Erythroblast (primary cell): Measurements from ENCODE around the gene TXNDC16.

Experiments
- GATA1 ChIP-seq: IDR thresholded peaks from 2 replicates; pipeline ENCODE4 v1.6.1; 2011; ENCODE audit warnings: low read depth, mild to moderate bottlenecking, control low read depth, low read length, moderate library complexity
- POLR2A ChIP-seq: IDR thresholded peaks from 2 replicates; pipeline ENCODE4 v1.6.1; 2011; ENCODE audit warnings: mild to moderate bottlenecking, low read length

- TF ChIP-seq POLR2A, result no peak
- TF ChIP-seq GATA1, result no peak
Observed at GRCh38 chr14:52429451-52429850, 122.9 kb downstream of the TXNDC16 start.
